ENCODE measurements around the gene PRRT1. TPM values are rescaled to one million over a fixed set of nuclear protein-coding genes. Genes with fewer than 3 reads are reported as not detected.

Gene PRRT1
- total RNA-seq, 1 experiment from 2014 or later = 1.9 TPM

DNA sequence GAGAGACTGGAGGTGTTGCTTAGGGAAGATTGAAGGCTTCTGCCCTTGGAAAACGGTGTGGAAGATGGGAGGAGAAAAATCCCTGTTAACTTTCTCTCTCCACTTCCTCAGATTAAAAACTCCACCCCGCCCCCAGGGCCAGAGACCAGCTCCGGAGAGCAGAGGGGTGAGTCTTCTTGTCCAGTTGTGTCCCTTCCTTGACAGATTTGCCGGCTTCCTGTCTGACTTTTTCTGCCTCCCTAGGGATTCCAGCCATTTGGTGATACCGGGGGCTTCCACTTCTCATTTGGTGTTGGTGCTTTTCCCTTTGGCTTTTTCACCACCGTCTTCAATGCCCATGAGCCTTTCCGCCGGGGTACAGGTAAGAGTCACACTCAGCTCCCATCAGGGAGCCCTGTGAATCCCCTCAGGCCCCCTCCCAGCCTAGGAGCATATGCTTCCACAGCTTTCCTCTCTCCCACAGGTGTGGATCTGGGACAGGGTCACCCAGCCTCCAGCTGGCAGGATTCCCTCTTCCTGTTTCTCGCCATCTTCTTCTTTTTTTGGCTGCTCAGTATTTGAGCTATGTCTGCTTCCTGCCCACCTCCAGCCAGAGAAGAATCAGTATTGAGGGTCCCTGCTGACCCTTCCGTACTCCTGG, 28.1 kb upstream of the PRRT1 start:
- Histone ChIP-seq H3K4ac (ENCODE audit: low read depth, low read length) (no peak overlapping the region), H3K9me3 (ENCODE audit: control insufficient read depth, low read depth, low read length) (no peaks in the 10 kb centered on the region), H2AFZ (ENCODE audit: low read length) (no peak overlapping the region), H2BK15ac (ENCODE audit: low read depth, low read length) (no peak overlapping the region), H4K91ac (ENCODE audit: insufficient read length, low read depth, low read length) (no peak overlapping the region), H2AK5ac (ENCODE audit: insufficient read length, low read length) (no peak overlapping the region), H2BK20ac (ENCODE audit: low read depth, low read length, poor library complexity, severe bottlenecking) (no peak overlapping the region), H4K5ac (ENCODE audit: insufficient read length, low read depth, low read length) (no peak overlapping the region), H3K27me3 (ENCODE audit: insufficient read depth, low read length) (no peaks in the 10 kb centered on the region), H3K79me1 (ENCODE audit: insufficient read depth, low read depth, low read length, poor library complexity, severe bottlenecking) (no peaks in the 10 kb centered on the region), H4K20me1 (ENCODE audit: control insufficient read depth, insufficient read depth, insufficient read length) (no peaks in the 10 kb centered on the region), H3K79me2 (ENCODE audit: insufficient read depth, low read length) (peaks cover 9% of the 10 kb centered on the region; the same call in 1 of the 2 replicates), H3K27ac (ENCODE audit: insufficient read length, low read depth, low read length) (no peak overlapping the region), H3K9ac (ENCODE audit: extremely low read depth, insufficient read length, low read length) (no peak overlapping the region), H3K4me2 (ENCODE audit: insufficient read depth, insufficient read length, low read length) (no peak overlapping the region), H3T11ph (ENCODE audit: low read length) (no peak overlapping the region), H3K23me2 (ENCODE audit: insufficient read length, low read depth, low read length, poor library complexity, severe bottlenecking) (peaks cover 22% of the 10 kb centered on the region), H4K8ac (replicated peaks; ENCODE audit: insufficient read length, low read depth, low read length) (no peak overlapping the region), H3K4me1 (ENCODE audit: insufficient read depth, low read length) (peaks cover under 1% of the 10 kb centered on the region; the same call in 1 of the 2 replicates), H2BK12ac (ENCODE audit: insufficient read length, low read depth, low read length) (no peak overlapping the region), H3K14ac (ENCODE audit: insufficient read depth, low read length) (no peak overlapping the region), H3K23ac (ENCODE audit: insufficient read length, low read depth, low read length) (no peak overlapping the region), H2BK120ac (ENCODE audit: low read depth, low read length, poor library complexity, severe bottlenecking) (no peak overlapping the region), H2BK5ac (ENCODE audit: insufficient read length, low read length) (no peak overlapping the region), H3K56ac (ENCODE audit: insufficient read length, low read depth, low read length) (no peak overlapping the region), H3K18ac (ENCODE audit: insufficient read length, low read depth, low read length) (no peak overlapping the region)
- no CpG with 5 or more reads among the region's 10 CpGs for WGBS (ENCODE audit: extremely low coverage, insufficient read length, low lambda C conversion rate)
- DNase-seq = no peak
- Mint-ChIP-seq H3K27ac (peak overlapping the region in 1 of 3 experiments; percentile 62; a peak in 2 of 7 replicates), H3K9me3 (no peaks in the 10 kb centered on the region; a peak in 1 of 5 replicates), H3K4me1 (peaks cover 24 to 26% of the 10 kb centered on the region in 2 experiments), H3K36me3 (ENCODE audit: insufficient read depth in 1 of 3, low read depth in 3 of 3) (peaks cover 22 to 52% (median 40%) of the 10 kb centered on the region in 3 experiments), H3K4me3 (peak overlapping the region; percentile 83 to 86; a peak in 4 of 5 replicates), H3K27me3 (ENCODE audit: low read depth) (no peaks in the 10 kb centered on the region; the same call in 1 of the 2 replicates)
- no peak for TF ChIP-seq CTCF (conservative IDR thresholded peaks at IDR 0.05)

Data from H9 (cell line).